HG02610 (cell line): ENCODE measurements around the gene PITPNB.

Source experiments
- ATAC-seq: cut with Tn5 transposase; IDR thresholded peaks from one replicate; pipeline ENCODE4 v1.9.1; 2021; ENCODE audit warnings: mild to moderate bottlenecking, moderate library complexity; ENCODE audit not compliant: unreplicated experiment

PITPNB gene

DNA sequence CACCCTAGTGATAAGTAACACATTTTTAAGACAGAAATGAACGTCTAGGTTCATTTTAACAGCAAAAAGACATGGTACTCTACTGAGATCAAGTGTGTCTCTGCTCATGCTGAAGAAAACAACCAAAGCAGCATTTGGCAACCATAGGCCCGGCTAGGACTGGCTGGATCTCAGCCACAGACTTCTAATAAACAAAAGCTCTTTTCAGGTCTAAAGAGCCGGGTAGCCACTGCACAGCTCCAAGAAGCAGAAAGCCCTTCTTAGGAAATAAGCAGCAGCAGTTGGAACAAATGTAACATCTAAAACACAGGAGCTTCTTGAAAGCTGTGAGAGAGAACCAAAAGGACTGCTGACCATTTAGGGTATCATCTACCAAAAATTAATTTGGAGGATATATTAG is 37.6 kb downstream of the PITPNB start:
- no peak for ATAC-seq

DNA sequence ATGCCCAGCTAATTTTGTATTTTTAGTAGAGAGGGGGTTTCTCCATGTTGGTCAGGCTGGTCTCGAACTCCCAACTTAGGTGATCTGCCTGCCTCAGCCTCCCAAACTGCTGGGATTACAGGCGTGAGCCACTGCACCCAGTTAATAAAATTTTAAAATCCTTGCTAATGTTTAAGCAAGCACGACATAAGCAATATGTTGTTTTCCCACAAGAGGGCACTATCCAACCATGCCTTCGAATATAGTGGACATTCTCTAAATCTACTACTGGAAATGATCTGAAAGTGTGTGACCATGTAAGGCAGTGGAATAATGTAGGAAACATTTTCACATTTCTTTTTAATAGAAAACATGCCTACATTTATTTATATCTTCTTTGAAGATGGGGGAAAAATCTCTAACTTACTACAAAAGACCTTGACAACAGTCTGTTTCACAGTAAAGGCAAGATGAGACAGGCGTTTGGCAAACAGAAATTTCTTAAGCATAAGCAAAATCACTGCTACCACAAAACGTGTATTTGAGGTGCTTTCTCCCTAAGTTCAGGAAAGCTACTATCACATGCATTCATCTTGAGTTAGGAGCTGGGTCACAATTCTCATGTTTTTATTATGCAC is 38.2 kb downstream of the PITPNB start:
- no peak for ATAC-seq

DNA sequence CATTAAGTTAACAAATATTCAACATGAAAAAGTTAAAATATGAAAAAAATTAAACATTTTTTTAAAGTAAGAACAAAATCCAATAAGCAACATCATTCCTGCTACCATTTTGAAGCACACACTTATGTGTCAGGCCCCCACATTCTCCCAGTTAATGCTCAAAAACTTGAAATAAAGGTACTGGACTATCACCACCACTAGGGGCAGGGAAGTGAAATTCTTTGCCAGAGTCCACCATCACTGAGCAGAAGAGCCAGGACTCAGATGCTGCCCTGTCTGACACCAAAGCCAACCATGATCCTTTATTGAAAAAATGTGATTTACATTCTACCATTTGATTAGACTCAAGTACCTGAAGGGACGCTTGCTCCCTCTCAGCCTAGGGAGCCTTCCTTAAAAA is 39.1 kb downstream of the PITPNB start:
- ATAC-seq, result no peak

DNA sequence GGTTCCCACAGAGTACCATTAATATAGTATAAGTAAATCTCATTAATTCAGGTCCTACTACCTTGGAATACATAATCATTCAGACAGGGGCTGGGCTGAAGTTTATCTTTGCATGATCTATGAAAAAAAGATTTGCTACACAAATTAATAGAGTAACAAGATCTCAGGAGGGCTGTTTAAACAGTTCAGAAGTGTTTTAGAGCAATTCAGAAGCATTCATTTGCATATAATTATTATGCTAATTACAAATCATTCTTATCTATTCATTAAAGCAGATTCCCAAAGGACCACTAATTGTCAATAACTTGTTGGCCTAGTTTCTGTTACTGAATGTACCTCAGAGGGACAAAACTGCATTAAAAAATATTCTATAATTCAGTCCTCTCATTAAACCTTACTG is 40.5 kb downstream of the PITPNB start:
- ATAC-seq, result no peak

- ATAC-seq, result no peak
These were observed 41.6 kb downstream of the PITPNB start for GRCh38 chr22:27877501-27877900.

GRCh38 chr22:27876684-27877083 is 42.4 kb downstream of the PITPNB start:
- ATAC-seq, result no peak

DNA sequence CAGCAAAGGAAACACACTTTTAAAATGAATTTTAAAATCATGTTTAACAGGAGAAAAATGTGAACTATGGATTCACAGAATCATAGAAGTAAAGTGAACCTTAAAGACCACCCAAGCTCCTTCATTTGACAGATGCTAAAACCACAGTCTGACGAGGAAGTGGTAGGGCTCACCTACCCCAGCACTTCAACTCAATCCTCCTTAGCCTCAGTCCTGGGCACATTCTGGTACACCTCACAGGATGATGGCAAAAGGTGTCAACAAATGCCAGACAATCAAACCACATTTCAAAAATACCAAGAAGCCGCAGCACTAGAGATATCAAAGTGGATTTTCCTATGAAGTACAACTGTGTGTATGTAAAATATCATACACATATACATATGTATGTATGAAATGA is 43.1 kb downstream of the PITPNB start:
- ATAC-seq, result no peak

DNA sequence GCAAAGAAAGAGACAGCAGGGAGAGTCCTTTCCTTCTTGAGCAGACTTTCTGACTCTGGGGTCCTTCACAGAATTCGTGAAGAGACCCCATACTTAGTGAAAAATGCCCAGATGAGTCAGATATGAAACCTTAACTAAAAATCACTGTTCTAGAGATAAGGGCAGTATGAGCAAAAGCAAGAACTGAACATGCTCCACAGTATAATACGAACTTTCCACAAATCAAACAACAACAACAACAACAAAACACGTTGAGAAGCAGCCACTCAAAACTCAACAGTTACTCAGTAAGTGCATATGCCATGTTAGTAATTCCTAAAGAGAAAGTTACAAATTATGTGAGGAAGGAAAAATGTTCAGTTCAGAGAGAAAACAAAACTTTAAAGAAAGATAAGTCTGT is 44.3 kb downstream of the PITPNB start:
- no peak for ATAC-seq

- ATAC-seq, result no peak
These were observed 44.9 kb downstream of the PITPNB start for GRCh38 chr22:27874185-27874584.

DNA sequence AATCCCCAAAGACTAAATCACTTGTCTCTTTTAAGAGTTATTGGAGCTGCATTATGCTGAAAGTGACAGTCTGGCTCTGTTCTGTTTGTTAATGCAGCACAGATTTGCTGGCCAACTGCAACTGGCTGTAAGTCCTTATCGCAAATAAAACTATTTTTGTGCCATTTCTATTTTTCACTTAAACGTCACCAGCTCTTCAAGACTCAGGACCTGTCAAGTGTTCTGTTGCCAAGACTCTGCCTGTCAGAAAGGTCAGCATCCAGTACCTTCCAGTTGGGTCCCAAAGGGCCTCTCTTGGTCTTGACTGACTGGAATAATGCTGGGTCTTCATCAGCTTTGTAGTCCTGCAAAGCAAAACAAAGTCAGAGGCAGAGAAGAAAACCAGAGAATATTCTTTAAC is 45.6 kb downstream of the PITPNB start:
- no peak for ATAC-seq

GRCh38 chr22:27872488-27872887 is 46.6 kb downstream of the PITPNB start:
- no peak for ATAC-seq

- no peak for ATAC-seq
These were observed 47.6 kb downstream of the PITPNB start for GRCh38 chr22:27871306-27872014.

GRCh38 chr22:27870234-27871191 is 48.5 kb downstream of the PITPNB start:
- no peak for ATAC-seq

DNA sequence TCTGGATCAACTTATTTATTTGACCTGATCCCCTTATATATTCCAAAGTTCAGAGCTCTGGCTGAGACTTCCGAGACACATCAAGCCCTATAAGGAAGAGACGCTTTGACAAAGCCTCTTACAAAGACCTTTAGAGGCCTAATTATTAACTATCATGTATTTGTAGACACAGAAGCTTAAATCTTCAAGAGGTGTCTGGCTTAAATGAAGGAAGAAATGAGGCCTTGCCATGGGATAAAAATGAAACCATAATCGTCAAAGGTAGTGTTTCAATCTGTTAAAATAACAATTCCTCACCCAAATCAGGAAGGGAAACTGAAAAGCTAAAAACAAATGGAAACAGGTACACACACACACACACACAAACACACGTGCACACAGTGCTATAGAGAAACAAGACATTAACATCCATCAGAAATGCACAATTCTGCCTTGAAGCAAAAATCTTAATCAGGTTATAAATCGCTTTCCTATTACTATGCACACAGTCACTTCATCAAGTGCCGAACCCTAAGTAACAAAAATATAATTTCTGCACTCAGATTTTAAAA is 50.2 kb downstream of the PITPNB start:
- no peak for ATAC-seq

DNA sequence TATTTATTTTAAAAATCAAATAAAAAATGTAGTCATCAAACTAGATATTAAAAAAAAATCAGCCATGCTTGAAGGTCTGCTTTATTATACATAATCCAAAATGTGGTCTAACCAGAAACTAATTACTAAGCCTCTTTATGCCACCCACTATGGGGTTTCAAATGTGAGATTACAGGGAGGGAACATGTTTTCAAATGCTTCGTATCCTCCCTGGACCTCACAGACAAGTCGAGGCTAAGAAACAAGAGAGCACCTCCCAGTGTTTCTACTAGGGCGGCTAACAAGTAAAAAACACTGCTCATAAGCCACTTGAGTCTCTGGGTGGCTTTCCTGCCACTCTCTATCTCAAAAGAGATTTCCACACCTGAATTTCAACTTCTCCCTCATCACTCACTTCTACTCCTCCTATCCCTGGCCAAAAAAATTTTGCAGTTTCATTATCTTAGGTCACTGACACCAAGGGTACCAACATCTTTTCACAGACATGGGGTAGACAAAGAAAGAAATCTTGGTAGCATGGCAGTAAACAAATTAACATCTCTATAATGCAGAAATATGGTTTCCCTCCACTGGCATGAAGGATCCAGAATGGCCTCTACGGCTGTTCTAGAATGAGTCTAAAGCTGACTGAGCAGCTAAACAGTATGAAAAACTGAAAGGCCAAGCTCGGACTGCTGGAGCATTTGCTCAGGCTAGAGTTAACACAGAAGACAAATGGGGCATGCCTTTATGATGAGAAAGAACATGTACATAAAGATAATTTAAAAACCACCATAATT is 50.9 kb downstream of the PITPNB start:
- ATAC-seq, result no peak

DNA sequence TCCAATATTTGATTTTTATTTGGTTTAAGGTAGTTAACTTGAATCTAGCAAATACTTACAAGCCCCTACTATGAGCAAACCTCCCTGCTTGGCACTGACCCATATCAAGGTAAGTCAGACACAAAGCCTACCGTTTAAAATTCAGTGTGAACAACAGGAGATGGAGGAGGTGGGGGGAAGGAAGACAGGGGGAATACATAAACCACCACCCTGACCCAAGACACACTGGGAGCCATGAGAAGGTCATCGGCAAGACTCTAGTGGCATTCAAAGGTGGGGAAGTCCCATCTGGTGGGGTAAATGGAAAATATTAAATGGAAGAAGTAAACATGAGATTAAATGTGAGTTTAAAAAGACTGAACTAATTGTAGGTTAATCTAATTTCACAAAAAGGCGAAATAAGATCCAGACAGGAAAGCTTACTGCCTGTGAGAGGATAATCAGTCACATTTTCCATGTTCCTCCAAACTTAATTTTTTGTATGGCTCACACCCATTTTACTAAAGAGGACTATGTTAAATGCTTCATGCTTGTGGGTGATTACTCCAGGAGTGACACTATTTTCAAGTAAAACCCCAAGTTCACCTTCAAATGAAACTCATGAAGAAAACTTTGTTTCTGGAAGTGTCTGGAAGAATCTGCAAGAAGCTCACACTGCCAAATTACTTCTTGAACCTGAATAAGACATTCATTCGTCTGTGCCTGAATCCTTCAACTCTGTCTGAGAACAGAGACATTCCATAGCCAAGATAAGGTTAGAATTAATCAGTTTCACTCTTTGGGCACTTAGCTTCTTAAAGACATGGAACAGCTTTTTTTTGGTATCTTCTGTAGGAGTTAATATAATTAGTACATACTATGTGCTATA is 51.7 kb downstream of the PITPNB start:
- no peak for ATAC-seq

DNA sequence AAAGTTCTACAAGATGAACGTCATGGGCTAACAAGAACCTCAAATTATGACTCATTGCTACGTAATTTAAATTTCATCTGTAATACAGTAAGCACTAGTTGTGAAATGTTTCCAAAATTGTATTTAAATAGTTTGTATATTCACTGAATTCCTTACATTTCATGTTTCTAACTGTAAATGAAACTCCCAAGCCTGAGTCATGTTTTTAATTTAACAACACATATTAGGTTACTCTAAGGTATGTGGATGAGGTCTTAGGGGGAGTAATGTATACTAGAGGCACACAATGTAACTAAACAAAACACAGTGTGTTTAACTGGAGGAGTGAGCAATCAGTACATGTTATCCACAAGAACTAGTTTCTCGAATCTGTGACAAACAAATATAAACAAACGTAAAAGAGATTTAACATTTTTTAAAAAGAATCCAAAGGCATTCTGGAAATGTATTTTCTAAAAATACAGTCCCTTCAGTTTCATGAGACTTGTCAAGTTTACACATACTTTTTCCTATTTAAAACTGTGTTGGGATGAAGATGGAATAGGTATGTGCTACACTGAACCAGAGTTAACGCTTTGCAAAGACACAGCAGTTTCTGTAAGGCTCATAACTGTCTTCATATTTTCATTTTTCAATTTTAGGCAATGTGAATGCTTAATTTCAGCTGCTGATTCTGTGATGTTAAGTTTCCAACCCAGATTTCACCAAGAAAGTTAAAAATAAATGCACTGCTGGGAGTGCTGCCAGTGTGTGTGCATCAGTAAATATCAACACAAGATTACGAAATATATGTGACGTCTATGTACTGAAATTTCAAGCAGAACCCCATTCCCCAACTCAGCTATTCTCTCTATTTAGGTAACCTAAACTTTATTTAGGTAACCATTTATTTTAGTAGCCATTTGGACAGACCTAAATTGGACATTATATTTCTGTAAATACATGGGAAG is 52.6 kb downstream of the PITPNB start:
- no peak for ATAC-seq

DNA sequence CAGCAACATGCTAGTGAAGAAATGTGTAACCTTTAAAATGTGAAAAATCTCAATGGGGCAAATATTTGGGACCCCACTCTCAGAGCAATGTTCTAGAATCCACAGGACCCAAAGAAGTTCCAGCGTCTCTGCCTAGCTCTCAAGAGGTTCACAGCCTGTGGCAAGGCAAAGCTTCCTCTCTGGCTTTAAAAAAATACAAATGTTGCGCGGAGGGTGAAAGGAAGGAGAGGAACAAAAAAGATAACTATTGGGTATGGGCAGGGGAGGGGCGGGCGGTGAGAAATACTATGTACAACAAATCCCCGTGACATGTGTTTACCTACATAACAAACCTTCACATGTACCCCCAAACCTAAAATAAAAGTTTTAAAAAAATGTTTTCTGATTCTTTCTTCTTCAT is 53.6 kb downstream of the PITPNB start:
- ATAC-seq, result no peak

GRCh38 chr22:27863556-27863955 is 55.5 kb downstream of the PITPNB start:
- ATAC-seq, result no peak
